CD14-positive monocyte (primary cell): ENCODE results near the gene SMIM7. TPM values are rescaled to one million over a fixed set of nuclear protein-coding genes. Genes with fewer than 3 reads are reported as not detected.

Source experiments
- DNase-seq, 3 donors: peaks; one replicate each; pipeline ENCODE4 v3.0.0-alpha.2; 2011 to 2022
- H2AFZ ChIP-seq: 2 replicates; pipeline ENCODE4 v1.6.0; 2012; ENCODE audit warnings: mild to moderate bottlenecking, low read depth, low read length, inconsistent platforms; ENCODE audit not compliant: insufficient read depth, poor library complexity, severe bottlenecking
- H3K27ac ChIP-seq, 2 donors: 1 replicate in 1 of 2; 2 replicates in 1 of 2; pipeline ENCODE4 v1.5.1; 2012 to 2013; ENCODE audit warnings: low read length in 2 of 2, control low read depth in 1 of 2, inconsistent platforms in 1 of 2, low read depth in 1 of 2, mild to moderate bottlenecking in 1 of 2
- H3K27me3 ChIP-seq, 2 donors: one replicate each; pipeline versions ENCODE4 v1.6.0 to v1.6.1; 2011 to 2013; ENCODE audit warnings: low read length in 2 of 2; ENCODE audit not compliant: control insufficient read depth in 2 of 2, insufficient read depth in 2 of 2
- H3K36me3 ChIP-seq, 2 donors: replicated peaks in 1 of 2; 1 replicate in 1 of 2; 2 replicates in 1 of 2; pipeline versions ENCODE4 v1.5.1 to v1.6.1; 2012 to 2013; ENCODE audit warnings: low read length in 2 of 2, control low read depth in 1 of 2, inconsistent platforms in 1 of 2, mild to moderate bottlenecking in 1 of 2; ENCODE audit not compliant: insufficient read depth in 2 of 2, control insufficient read depth in 1 of 2
- H3K4me1 ChIP-seq, 2 donors: 1 replicate in 1 of 2; 2 replicates in 1 of 2; pipeline versions ENCODE4 v1.5.1 to v1.6.1; 2012 to 2013; ENCODE audit warnings: low read length in 2 of 2, control low read depth in 1 of 2, inconsistent platforms in 1 of 2, mild to moderate bottlenecking in 1 of 2, moderate library complexity in 1 of 2; ENCODE audit not compliant: insufficient read depth in 2 of 2, control insufficient read depth in 1 of 2
- H3K4me2 ChIP-seq: replicated peaks from 2 replicates; pipeline ENCODE3; 2012; ENCODE audit warnings: low read length, moderate library complexity, mild to moderate bottlenecking; ENCODE audit not compliant: poor library complexity, severe bottlenecking; ENCODE audit errors: extremely low read depth
- H3K4me3 ChIP-seq, 3 experiments: fragments of 200-600 bp in 1 of 3; sonication (generic) in 1 of 3; replicated peaks in 1 of 3; 1 replicate in 2 of 3; 2 replicates in 1 of 3; pipeline ENCODE4 v1.5.1; 2011 to 2013; ENCODE audit warnings: low read length in 3 of 3, mild to moderate bottlenecking in 3 of 3, control low read depth in 2 of 3, low read depth in 2 of 3, inconsistent platforms in 1 of 3, moderate library complexity in 1 of 3
- H3K79me2 ChIP-seq: 2 replicates; pipeline ENCODE4 v1.6.0; 2012; ENCODE audit warnings: mild to moderate bottlenecking, control low read depth, inconsistent platforms, low read length, moderate library complexity; ENCODE audit not compliant: insufficient read depth
- H3K9ac ChIP-seq: 2 replicates; pipeline ENCODE4 v1.6.0; 2017; ENCODE audit warnings: low read length, mild to moderate bottlenecking; ENCODE audit not compliant: insufficient read depth, poor library complexity, severe bottlenecking
- H3K9me3 ChIP-seq, 2 donors: replicated peaks in 1 of 2; 1 replicate in 1 of 2; 2 replicates in 1 of 2; pipeline versions ENCODE4 v1.5.1 to v1.6.1; 2012 to 2013; ENCODE audit warnings: low read length in 2 of 2, control low read depth in 1 of 2; ENCODE audit not compliant: control insufficient read depth in 1 of 2, insufficient read depth in 1 of 2
- H4K20me1 ChIP-seq: 2 replicates; pipeline ENCODE4 v1.6.0; 2012; ENCODE audit warnings: mild to moderate bottlenecking, low read length, control low read depth, moderate library complexity; ENCODE audit not compliant: insufficient read depth
- H3K27ac Mint-ChIP-seq, 7 donors: one replicate each; pipeline ENCODE4 v1.8.0; 2020; ENCODE audit warnings: mild to moderate bottlenecking in 7 of 7, mixed read lengths in 7 of 7, moderate library complexity in 6 of 7, inconsistent platforms in 2 of 7
- H3K27me3 Mint-ChIP-seq, 3 donors: one replicate each; pipeline ENCODE4 v1.8.0; 2021 to 2022; ENCODE audit warnings: low read depth in 3 of 3, mild to moderate bottlenecking in 3 of 3, mixed read lengths in 3 of 3, moderate library complexity in 3 of 3, inconsistent platforms in 1 of 3
- H3K36me3 Mint-ChIP-seq, 2 donors: one replicate each; pipeline ENCODE4 v1.8.0; 2020; ENCODE audit warnings: mixed read lengths in 2 of 2, inconsistent platforms in 1 of 2, mild to moderate bottlenecking in 1 of 2
- H3K4me1 Mint-ChIP-seq: one replicate; pipeline ENCODE4 v1.8.0; 2020; ENCODE audit warnings: mild to moderate bottlenecking, mixed read lengths
- H3K4me3 Mint-ChIP-seq, 2 donors: one replicate each; pipeline ENCODE4 v1.8.0; 2020; ENCODE audit warnings: mild to moderate bottlenecking in 2 of 2, mixed read lengths in 2 of 2, moderate library complexity in 1 of 2
- H3K9me3 Mint-ChIP-seq, 7 donors: one replicate each; pipeline ENCODE4 v1.8.0; 2020 to 2022; ENCODE audit warnings: mixed read lengths in 7 of 7, mild to moderate bottlenecking in 6 of 7, moderate library complexity in 6 of 7, inconsistent platforms in 2 of 7
- CTCF ChIP-seq: fragments of 200-600 bp; IDR thresholded peaks from one replicate; pipeline ENCODE4 v1.8.0; 2022; ENCODE audit warnings: antibody characterized with exemption, mild to moderate bottlenecking
- WGBS: methylation state at CpG from one replicate; pipeline ENCODE4 v1.1.5; 2013; ENCODE audit warnings: missing lambda C conversion rate; ENCODE audit not compliant: insufficient coverage; 5-methylcytosine and 5-hydroxymethylcytosine counted together
- intact Hi-C, 2 donors: fragments of 100-400 bp; cut with micrococcal nuclease; formaldehyde crosslinking; loops; one replicate each; pipeline versions ENCODE4 v1.15.0 to v1.15.1; 2023
- polyA plus RNA-seq, 3 donors: library from polyadenylated mRNA; depleted of rRNA in 1 of 3; unstranded in 2 of 3; stranded (reverse) in 1 of 3; fragments of 300-500 nt in 2 of 3; fragments of >200 nt in 1 of 3; fragmentation: Illumina TruSeq in 2 of 3; gene quantifications; 1 replicate in 2 of 3; 2 replicates in 1 of 3; pipeline ENCODE4 v1.2.3, GENCODE V29; 2012 to 2021

SMIM7 gene
- polyA plus RNA-seq, 3 donors = 65.5 to 91.7 (median 86.7) TPM

GRCh38 chr19:16599655-16600346 lies 60.1 kb downstream of the SMIM7 start:
- no peaks in the 10 kb centered on the region for H3K27me3 ChIP-seq
- no peak overlapping the region for H3K4me3 Mint-ChIP-seq
- H3K4me3 ChIP-seq = no peak overlapping the region
- intact Hi-C loops = no loop called here
- DNase-seq = no peak
- H3K27ac Mint-ChIP-seq = no peak overlapping the region
- 98% methylated on average over 4 of the region's 6 CpGs for WGBS
- no peaks in the 10 kb centered on the region for H3K9me3 Mint-ChIP-seq
- TF ChIP-seq CTCF = no peak
- H3K27me3 Mint-ChIP-seq = no peaks in the 10 kb centered on the region
- H3K4me1 ChIP-seq = peaks cover 8 to 13% of the 10 kb centered on the region in 2 donors
- H3K9ac ChIP-seq = no peak overlapping the region
- H4K20me1 ChIP-seq = peaks cover 100% of the 10 kb centered on the region
- H3K9me3 ChIP-seq = no peaks in the 10 kb centered on the region
- peaks cover 2 to 23% of the 10 kb centered on the region in 2 donors for H3K36me3 Mint-ChIP-seq
- H3K79me2 ChIP-seq = peaks cover 100% of the 10 kb centered on the region
- peaks cover 0 to 6% of the 10 kb centered on the region in 2 donors for H3K36me3 ChIP-seq
- no peak overlapping the region for H2AFZ ChIP-seq
- no peak overlapping the region for H3K4me2 ChIP-seq
- peaks cover 20% of the 10 kb centered on the region for H3K4me1 Mint-ChIP-seq
- no peak overlapping the region for H3K27ac ChIP-seq

- Mint-ChIP-seq H3K4me3 (no peak overlapping the region), H3K9me3 (no peaks in the 10 kb centered on the region), H3K27ac (peak overlapping the region in 1 of 7 donors; percentile 19), H3K27me3 (no peaks in the 10 kb centered on the region), H3K36me3 (peaks cover 2 to 20% of the 10 kb centered on the region in 2 donors), H3K4me1 (peaks cover 25% of the 10 kb centered on the region)
- Histone ChIP-seq H3K4me3 (no peak overlapping the region), H4K20me1 (peaks cover 100% of the 10 kb centered on the region), H3K4me2 (no peak overlapping the region), H3K4me1 (peaks cover 15 to 17% of the 10 kb centered on the region in 2 donors), H3K27me3 (no peaks in the 10 kb centered on the region), H3K27ac (no peak overlapping the region), H3K36me3 (peaks cover 0 to 6% of the 10 kb centered on the region in 2 donors), H2AFZ (no peak overlapping the region), H3K9me3 (no peaks in the 10 kb centered on the region), H3K79me2 (peaks cover 100% of the 10 kb centered on the region), H3K9ac (no peak overlapping the region)
- TF ChIP-seq CTCF = no peak
- 100% methylated on average over 1 of the region's 4 CpGs for WGBS
- intact Hi-C loops = no loop called here
- DNase-seq = no peak
Measured at GRCh38 chr19:16598848-16599247, 61.1 kb downstream of the SMIM7 start.
